ENCODE measurements around the gene SCML2.
"Not testable (repeated sequence)": the region's sequence is repeated elsewhere in the genome, so short reads cannot be mapped to it uniquely, and the experiment has no call there.

Gene SCML2

GRCh38 chrX:18271309-18271708 is 83.2 kb downstream of the SCML2 start:
- DNase-seq = no peak

GRCh38 chrX:18255059-18255458 is 99.4 kb downstream of the SCML2 start:
- no peak for DNase-seq

- DNase-seq = no peak
Observed at GRCh38 chrX:18252644-18253359, 101.7 kb downstream of the SCML2 start.

GRCh38 chrX:18229646-18230045 is 124.8 kb downstream of the SCML2 start:
- DNase-seq = not testable (repeated sequence)

- no peak for DNase-seq
Observed at GRCh38 chrX:18228069-18228468, 126.4 kb downstream of the SCML2 start.

- no peak for DNase-seq
Observed at GRCh38 chrX:18227458-18227857, 127.0 kb downstream of the SCML2 start.

GRCh38 chrX:18220786-18221185 is 133.7 kb downstream of the SCML2 start, which contains the start of gene BEND2:
Gene BEND2 (minus strand): TSS chrX:18220886. CDS start chrX:18220750, 136 bp downstream.
- no peak for DNase-seq

- DNase-seq = no peak
Observed at GRCh38 chrX:18210470-18210869, 144.0 kb downstream of the SCML2 start.

GRCh38 chrX:18206657-18207056 is 147.8 kb downstream of the SCML2 start:
- DNase-seq = no peak

GRCh38 chrX:18203631-18204030 is 150.9 kb downstream of the SCML2 start:
- no peak for DNase-seq

GRCh38 chrX:18194688-18195087 is 159.8 kb downstream of the SCML2 start:
- DNase-seq = no peak
